GM19395 (cell line): ENCODE data around the gene SMCO3.
A peak's percentile ranks its signal among the peaks of the same experiment; 100 is the strongest.

Experiments used
- ATAC-seq: cut with Tn5 transposase; IDR thresholded peaks from one replicate; pipeline ENCODE4 v1.9.1; 2021; ENCODE audit warnings: mild to moderate bottlenecking, moderate library complexity; ENCODE audit not compliant: unreplicated experiment

The SMCO3 gene

DNA sequence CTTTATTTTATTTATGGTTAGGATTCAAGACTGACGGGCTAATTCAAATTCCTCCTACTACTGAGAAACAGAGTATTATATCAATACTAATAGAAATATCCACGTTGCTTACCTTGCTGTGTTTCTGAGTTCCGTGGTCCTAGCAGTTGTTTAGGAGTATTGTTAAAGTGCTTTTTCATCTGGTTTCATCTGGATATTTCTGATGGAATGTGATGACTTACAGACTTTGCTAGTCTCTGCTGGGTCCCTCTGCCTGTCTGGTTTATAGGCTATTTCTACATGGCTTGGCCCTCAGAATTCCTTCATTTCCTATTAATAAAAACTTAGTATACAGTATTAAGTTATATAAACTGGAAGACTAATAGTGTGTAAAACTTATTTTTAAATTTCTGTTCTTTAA is at the start of gene SMCO3:
SMCO3 (minus strand) TSS at position 169 of the 400 bp plus-strand sequence. CDS start 7,502 bp downstream, outside the sequence.
- ATAC-seq = no peak

- ATAC-seq = no peak
These were observed 46.5 kb upstream of the SMCO3 start for GRCh38 chr12:14860490-14860889.

DNA sequence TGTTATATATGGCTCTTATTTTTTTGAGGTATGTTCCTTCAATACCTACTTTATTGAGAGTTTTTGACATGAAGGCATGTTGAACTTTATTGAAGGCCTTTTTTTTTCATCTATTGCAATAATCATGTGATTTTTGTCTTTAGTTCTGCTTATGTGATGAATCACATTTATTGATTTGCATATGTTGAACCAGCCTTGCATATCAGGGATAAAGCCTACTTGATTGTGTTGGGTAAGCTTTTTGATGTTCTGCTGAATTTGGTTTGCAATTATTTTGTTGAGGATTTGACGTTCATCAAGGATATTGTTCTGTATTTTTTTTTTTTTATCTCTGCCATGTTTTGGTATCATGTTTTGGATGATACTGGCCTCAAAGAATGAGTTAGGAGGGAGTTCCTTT is 44.5 kb upstream of the SMCO3 start:
- ATAC-seq = no peak

- ATAC-seq = no peak
These were observed 40.7 kb upstream of the SMCO3 start for GRCh38 chr12:14854586-14855183.

DNA sequence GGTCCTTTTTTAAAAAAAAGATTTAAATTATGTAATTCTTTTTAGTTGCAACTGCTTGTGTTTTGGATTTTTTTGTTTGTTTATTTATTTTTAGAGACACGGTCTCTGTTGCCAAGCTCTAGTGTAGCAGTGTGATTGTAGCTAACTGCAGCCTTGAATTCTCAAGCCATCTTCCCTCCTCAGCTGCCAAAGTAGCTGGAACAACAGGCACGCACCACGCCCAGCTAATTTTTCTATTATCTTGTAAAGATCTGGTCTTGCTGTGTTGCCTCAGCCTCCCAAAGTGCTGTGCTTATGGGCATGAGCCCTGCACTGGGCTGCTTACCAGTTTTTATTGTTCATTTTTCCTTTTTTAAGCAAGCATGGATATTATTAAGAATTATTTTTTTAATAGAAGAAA is 40.0 kb upstream of the SMCO3 start:
- no peak for ATAC-seq

- ATAC-seq = no peak
These were observed 38.9 kb upstream of the SMCO3 start for GRCh38 chr12:14852880-14853279.

GRCh38 chr12:14850929-14851663 is 37.1 kb upstream of the SMCO3 start:
- peak; percentile 89 for ATAC-seq

DNA sequence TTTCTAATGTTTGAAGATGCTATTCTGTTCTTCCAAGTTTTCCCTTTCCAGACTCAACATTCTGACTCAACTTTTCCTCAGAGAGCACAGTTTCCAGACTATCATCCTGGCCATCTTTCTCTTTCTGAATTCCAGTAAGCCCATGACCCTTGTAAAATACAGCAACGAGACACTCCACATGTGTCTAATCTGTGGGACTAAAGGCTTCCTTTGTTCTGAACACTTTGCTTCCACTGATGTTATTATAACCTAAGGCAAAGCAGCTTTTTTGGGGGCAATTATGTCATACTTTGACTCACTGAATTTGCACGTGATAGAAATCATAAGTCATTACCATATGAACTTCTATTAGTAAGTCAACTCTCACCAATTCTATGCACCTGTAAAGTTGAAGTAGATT is 35.7 kb upstream of the SMCO3 start:
- ATAC-seq = no peak

DNA sequence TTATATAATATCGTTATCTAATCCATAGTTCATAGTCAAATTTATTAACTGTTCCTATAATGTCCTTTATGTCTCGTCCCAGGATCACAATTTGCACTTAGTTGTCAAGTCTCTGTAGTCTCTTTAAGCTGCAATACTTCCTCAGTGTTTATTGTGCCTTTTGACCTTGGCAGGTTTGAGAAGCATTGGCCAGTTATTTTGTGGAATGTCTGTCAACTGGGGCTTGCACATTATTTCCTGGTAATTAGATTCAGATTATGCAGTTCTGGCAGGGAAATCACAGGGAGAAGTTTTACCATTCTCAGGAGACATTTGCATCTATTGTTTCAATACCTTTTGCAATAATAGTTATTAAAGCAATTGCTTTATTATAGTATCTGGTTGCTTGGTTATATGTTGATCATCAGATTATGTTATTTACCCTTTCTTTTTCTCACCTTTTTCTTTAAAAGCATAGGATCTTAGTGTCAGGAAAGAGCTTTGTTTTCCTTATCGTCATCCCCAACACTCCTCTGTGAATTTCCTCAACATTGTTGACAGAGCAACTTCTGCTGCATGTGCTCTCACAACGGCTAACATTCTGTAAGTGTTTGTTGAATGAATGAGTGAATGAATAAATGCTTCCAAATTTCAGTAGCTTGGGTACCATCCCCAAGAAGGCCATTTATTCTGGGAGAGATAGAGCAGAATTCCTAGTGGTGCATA is 33.0 kb upstream of the SMCO3 start:
- no peak for ATAC-seq

- ATAC-seq = no peak
These were observed 32.1 kb upstream of the SMCO3 start for GRCh38 chr12:14846042-14846587.

DNA sequence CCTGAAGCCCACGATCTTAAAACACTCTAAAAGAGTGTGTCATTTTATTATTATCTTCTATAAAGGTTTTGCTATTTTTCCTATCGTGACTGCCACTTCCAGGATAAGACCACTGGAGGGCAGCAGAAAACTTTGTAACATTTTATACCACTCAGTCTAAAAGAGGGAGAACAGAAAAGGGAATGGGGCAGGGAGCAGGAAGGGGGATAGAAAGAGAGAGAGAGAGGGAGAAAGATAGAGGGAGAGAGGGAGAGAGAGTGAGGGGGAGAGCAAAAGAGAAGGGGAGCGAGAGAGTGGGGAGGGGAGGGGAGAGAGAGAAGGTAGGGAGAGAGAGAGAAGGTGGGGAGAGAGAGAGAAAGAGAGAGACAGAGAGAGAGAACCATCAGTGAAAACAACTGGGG is 31.4 kb upstream of the SMCO3 start:
- no peak for ATAC-seq

- ATAC-seq = no peak
These were observed 30.4 kb upstream of the SMCO3 start for GRCh38 chr12:14844401-14844800.

- ATAC-seq = no peak
These were observed 29.5 kb upstream of the SMCO3 start, which contains the start of gene ART4 for GRCh38 chr12:14843425-14843887. Gene ART4, minus strand, starts transcription at chr12:14843526. Its CDS starts 413 bp downstream, at chr12:14843113.

- no peak for ATAC-seq
These were observed 28.3 kb upstream of the SMCO3 start for GRCh38 chr12:14842315-14842714.

- no peak for ATAC-seq
These were observed 27.8 kb upstream of the SMCO3 start for GRCh38 chr12:14841761-14842160.

DNA sequence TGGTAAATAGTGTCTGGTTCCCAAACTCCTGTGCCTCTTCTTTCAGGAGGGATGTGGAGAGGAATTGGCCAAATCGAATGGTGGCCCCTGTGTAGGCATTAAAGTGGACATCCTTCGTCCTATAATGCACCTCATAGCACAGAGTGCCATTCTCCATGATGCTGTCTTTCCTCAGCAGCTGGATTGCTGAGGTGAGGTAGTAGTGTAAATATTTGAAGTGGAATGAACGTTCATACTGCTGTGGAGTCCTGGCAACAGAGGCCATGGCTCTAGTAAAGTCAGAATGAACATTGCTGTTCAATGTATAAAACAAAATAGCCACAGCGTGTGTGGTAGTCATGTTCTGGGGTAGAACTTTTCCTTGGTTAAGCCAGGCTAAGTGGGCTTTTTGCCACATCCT is 26.6 kb upstream of the SMCO3 start:
- no peak for ATAC-seq

GRCh38 chr12:14839262-14839661 is 25.3 kb upstream of the SMCO3 start:
- ATAC-seq = no peak

GRCh38 chr12:14836336-14837210 is 22.6 kb upstream of the SMCO3 start:
- ATAC-seq = no peak

- no peak for ATAC-seq
These were observed 20.5 kb upstream of the SMCO3 start for GRCh38 chr12:14834509-14834908.

DNA sequence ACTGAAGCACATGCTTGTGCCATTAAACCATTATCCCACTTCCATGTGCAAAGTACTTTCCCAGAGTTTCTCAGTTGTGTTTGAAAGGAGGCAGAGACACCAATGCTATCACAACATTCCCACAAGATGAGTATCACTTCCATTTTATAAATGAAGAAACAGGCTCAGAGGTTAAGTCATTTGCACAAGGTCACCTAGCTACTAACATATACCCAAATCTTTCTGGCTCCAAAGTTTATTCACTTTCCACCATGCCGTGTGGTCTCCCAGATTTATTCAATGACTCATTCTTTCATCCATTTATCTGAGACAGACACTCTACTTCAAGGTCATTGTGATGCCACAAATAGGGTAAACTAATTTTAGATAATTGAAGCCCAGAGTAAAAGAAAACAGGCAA is 20.0 kb upstream of the SMCO3 start:
- ATAC-seq = no peak

- ATAC-seq = no peak
These were observed 19.4 kb upstream of the SMCO3 start for GRCh38 chr12:14833336-14833735.
